Ammon's horn (tissue), 1 donor: ENCODE data around the gene IL9.
"Not testable (repeated sequence)": the region's sequence is repeated elsewhere in the genome, so short reads cannot be mapped to it uniquely, and the experiment has no call there.

Experiments
- DNase-seq: peaks from one replicate; pipeline ENCODE4 v3.0.0-alpha.2; 2016; ENCODE audit warnings: low spot score

IL9 gene

DNA sequence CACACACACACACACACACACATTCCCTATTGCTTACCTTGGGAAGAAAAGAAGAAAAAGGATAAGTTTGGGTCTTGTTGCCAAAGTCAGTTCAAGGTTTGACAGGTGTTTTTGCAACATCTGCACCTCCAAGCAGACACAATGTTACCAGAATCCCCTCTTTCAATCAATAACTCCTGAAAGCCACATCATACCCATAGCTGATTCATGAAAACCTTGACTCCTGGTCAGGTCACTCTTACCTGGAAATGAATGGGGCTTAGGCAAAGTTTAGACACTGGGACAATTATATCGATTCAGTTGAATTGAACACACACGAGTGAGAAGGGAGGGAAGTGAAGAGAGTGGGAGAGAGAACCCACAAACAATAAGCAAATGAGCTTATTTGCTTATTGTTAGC lies 27.0 kb downstream of the IL9 start:
- DNase-seq, result no peak

DNA sequence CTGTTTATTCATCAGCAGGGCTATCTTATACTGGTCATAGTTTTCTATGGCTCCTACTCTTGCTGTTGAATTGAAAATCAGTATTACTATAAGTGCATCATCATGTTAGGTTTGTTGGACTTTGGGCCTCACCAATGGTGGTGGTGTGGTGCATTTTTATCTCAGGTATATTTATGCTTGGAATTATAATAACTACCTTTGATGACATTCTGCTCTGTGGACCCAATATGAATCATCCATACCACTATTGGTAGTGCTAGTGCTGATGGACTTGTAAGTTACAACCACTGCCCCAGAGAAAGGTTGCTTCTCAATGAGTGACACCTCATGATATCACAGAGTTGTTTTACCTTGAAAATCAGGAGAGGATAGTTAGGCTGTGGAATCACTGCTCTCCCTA lies 28.0 kb downstream of the IL9 start:
- no peak for DNase-seq

DNA sequence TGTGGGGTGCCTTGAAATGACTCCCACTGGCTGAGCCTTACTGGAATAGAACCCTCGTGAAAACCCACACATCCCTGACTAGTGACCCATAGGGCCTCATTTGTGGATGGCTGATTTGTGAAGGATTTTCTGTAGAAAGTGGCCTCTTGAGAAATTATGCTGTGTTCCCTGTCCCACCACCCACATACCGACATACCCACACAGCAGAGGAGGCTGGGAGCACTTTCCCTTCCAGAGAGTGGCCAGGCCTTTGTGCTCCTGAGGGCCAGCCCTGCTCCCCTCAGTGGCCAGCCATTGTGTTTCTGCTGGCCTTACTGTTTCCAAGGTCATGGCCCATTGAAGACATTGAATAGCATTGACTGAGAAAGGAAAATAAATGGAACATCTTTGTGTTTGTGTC lies 29.6 kb downstream of the IL9 start:
- DNase-seq, result no peak

DNA sequence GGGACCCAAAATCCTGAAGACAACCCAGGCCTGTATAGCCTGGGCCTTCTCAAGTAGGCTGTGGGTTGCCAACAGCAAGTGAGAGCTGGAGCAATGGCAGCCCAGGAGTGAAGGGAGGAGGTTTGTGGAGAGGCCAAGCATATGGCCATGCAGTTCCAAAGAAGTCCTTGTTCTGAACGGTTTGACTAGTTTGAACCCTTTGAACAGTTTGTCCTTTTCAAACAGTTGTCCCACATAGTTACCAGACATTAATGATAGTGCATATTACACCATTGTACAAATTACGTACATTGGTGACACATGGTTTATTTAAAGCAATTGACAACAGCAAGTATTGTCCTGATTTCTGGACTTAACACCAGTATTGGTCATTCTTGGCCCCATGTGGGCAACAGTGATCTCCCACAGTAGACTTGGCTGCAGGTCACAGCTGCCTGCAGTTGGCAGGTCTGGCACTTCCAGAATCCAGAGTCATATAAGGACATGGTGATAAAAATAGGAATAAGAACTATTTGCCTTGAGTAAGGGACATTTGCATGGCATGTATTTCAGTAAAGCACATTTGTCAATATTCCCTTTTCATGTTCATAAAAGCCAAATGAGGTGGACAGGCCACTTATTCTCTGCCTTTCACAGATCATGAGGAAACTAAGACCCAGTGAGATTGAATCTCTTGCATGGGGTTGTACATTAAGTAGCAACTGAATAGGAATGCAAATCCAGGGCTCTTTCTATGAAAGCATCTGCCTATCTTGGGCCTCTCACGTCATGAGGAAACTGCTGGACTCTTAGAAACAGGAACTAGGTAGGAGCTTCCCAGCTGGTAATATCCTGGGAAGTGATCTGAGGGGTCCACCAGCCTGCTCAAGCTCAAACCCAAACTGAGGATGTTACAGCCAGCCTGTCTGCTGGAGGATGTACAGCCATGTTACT lies 30.9 kb downstream of the IL9 start:
- no peak for DNase-seq

DNA sequence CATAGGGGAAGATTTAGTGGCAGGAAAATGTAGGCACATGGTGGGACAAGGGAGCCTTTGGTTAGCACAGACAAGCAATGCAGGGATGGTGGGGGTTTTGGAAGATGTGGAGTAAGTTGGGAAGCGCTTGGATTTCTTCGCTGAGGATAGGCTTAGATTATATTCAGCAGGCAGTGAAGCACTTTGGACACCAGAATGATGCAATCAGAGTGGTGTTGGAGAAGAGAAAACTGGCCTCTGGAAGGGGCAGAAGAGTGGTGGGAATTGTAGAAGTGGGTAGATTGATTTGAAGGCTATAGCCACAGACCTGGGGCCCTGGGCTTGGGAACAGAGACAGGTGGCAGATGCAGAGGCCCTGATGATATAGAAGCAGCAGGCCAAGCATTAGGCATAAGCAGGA lies 32.9 kb downstream of the IL9 start:
- no peak for DNase-seq

DNA sequence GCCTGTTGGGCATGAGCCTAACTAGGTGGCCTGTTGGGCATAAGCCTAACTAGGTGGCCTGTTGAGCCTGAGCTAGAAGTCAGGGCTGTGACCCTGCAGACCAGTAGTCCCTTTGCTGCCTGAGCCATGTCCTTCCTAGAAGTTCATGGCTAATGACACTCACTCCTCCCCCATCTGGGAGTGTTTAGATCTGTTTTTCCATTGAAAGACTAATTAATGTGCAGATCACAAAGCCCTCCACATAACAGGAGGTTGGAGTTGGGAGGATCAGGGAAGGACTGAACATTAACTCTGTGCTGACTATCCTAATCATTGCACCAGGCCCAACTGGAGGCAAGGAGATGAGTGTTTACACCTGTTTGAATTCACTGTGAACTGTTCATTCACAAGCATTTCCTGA lies 33.6 kb downstream of the IL9 start:
- no peak for DNase-seq

DNA sequence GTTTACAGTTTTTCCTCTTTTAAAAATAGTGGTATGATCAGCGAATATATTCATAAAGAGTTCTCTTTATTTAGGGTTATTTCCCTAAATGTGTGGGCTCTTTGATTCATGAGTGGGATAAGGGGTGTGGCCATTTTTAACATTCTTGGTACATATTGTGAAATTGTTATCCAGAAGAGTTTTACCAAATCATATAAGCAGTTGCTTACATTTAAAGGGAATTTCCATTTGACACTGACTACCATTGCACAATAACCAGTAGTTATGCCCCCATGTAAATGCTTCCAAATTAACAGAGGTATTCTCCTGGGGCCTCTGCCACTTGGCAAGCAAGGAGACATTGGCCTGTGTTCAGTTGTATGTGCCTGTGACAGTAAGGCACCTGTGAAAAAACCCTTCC lies 34.0 kb downstream of the IL9 start:
- DNase-seq, result no peak

DNA sequence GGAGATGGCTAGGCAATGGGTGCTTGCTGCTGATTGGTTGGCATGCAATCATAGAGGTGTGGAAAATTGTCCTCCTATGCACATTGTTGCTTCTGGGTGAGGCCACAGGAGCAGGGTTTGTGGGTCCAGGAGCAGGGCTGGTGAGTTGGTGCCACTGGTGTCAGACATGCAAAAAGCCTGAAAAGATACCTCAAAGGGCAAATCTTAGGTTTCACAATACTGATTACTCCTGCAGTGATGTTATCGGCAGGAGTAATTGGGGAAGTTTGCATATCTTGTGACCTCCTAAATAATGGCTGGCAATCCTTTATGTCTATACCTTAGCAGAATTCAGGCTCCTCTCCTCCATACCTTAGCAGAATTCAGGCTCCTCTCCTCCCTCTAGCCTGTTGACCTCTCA lies 36.0 kb downstream of the IL9 start:
- no peak for DNase-seq

DNA sequence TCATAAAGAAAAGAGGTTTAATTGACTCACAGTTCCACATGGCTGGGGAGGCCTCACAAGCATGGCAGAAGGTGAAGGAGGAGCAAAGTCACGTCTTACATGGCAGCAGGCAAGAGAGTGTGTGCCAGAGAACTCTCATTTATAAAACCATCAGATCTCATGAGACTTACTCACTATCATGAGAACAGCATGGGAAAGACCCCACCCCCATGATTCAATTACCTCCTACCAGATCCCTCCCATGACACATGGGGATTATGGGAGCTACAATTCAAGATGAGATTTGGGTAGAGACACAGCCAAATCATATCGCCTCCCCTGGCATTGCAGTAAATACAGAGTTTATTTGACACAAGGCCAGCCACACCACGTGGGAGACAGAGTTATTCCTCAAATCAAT lies 36.5 kb downstream of the IL9 start:
- DNase-seq, result not testable (repeated sequence)

DNA sequence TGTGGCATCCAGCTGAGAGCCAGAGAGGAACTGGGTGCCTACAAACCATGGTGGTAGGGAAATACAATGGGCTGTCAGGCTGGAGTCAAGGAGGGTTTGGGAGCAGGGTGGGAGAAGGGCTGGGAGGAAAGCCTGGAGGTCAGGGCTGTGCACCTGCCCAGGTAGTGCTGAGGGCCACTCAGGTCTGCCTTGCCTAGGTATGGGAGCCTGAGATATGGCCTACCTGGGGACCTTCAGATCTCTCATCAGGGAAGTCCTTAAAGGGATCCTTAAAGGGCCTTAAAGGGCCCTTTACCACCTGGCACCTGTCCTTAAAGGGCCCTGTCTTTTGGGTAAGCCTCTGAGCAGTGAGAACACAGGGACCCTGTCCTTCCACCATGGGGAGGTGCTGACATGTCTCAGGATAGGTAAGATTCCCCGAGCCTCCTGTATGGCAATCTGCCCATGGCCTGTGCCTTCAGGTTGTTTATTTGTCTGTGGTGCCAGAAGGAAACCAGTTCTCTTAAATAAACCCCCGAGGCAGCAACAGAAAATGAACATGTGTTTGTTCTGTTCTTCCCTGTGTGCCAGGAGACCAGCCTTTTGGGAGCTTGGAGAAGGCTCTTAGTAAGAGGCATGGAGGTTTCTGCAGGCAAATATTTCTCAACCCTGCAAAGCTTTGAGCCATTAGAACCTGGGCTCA lies 37.9 kb downstream of the IL9 start:
- no peak for DNase-seq

DNA sequence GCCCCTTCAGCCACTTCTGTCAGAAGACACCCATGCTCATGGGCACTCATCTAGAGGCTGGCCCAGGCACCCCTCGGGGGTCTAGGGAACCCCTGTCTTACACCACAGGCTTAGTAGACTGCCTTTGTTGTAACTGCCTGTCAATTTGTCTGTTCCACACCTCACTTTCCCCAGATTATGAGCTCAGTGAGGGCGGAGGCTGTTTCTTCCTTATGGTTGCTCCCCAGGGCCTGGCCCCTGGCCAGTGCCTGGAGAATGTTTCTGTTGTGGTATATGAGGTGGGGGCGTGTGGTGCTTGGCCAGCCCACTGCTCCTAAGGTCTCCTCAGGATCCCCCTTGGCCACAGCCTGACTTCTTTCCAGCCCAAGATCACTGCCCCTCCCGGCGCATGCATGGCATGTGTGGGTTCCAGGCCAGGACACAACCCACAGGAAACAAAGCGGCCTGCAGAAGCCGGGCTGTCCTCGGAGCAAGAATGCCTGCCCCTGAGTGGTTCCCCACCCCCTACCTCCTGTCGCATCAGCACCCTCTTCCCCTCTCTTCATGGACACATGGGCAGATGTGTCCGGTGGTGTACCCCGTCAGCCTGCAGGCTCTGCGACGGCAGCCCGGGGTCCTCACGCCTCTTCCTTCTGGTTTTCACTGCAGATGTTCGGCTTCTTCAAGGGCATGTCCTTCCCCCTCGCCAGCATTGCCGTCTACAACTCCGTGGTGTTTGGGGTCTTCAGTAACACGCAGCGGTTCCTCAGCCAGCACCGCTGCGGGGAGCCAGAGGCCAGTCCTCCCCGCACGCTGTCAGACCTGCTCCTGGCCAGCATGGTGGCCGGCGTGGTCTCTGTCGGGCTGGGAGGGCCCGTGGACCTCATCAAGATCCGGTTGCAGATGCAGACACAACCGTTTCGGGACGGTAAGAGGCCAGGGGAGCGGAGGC lies 43.5 kb downstream of the IL9 start:
- no peak for DNase-seq

DNA sequence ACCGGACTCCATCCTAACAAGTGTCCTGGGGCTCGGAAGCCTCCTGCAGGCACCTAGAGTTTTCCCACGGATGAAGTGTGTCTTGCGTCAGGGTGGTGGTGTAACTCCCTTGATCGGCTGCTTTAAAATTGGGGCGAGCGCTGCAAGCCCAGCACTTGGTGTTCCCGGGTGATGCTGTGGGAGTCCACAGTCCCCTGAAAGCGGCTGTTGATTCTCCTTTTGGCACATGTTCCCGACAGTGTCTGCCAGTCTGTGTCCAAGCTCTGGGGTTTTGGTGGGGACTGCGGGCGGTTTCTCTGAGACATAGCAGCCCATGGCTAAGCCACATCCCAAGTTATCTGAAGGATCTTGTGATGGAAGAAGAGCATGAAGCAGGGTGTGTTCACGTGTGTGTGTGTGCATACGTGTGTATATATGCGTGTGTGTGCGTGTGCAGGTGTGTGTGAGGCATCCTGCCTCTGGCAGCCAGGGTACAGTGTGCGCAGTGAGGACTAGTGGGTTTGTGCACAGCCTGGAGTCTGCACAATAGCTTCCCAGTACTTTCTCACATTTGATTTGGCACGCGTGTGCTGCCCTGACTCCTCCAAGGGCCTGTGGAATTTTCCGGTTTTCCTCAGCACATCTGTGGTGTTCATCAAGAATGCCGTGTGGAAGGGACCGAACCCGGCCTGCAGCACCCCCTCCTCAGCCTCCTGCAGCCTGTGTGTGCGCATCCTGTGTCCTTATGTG lies 44.3 kb downstream of the IL9 start:
- DNase-seq, result peak; percentile 64

DNA sequence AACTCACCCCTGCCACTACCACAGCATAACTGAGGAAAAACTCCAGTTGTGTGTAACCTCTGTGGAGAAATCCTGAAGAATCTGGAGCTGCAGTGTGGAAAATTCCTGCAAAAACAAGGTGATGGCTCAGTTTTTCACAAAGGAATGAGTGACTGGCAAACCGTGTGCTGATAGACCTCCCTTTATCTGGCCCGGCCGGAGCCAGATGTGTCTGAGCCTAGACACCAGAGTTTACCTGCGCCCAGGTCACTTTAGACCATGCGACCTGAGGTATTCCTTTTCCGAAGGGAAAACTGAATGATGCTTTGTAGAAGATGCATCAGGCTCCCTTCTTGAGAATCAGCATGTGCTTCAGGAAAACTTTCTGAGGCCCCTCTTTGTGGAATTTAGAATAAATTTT lies 45.0 kb downstream of the IL9 start:
- DNase-seq, result no peak

DNA sequence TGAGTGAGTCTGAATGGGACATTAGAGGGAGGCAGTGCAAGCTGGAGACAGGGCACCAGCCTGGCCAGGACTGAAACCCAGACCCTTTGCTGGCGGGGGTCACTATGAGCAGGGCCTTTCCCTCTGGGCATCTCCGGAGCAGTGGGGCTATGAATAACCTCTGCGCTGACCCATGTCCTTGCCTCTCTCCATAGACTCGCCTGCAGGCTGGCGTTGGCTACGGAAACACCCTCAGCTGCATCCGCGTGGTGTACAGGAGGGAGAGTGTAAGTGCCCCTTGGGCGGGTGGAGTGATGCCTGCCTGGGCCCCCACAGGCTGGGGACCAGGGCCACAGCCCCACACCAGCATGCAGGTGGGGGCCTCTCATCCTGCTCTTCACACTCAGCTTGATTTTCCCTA lies 45.4 kb downstream of the IL9 start:
- DNase-seq, result no peak

DNA sequence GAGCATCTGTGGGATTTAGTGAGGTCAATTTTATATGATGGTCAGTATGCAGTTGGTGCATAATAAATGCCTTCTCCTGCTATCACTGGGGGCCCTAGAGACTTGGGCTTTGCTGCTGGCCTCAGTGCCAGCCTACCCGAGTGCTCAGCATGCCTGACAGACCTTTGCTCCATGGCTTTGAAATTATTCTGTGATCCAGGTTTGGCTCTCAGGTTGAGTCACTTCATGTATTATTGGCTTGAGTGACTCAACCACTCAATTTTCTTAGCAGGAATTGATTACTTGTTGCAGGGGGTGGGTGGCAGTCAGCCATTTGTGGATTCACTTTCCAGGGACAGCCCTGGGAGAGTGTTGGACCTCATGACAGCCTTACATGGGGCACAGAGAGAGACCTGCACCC lies 47.7 kb downstream of the IL9 start:
- DNase-seq, result no peak

DNA sequence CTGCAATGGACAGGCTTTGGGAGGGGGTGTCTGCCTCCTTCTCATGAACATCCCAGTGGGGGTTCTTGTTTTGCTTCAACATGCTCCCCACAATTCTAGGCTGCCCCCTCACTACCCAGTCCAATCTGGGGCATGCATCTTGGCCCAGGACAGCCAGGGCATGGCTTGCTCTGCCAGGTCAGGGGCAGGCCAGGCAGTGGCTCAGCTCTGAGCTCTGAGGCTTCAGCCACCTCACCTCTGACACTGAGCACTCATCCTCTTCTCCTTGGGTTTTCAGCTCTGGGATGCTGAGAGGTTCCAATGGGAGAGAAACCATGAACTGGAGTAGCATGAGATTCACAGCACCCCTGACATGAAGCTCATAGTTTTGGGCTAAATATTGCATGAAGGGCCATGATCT lies 49.3 kb downstream of the IL9 start:
- DNase-seq, result no peak

DNA sequence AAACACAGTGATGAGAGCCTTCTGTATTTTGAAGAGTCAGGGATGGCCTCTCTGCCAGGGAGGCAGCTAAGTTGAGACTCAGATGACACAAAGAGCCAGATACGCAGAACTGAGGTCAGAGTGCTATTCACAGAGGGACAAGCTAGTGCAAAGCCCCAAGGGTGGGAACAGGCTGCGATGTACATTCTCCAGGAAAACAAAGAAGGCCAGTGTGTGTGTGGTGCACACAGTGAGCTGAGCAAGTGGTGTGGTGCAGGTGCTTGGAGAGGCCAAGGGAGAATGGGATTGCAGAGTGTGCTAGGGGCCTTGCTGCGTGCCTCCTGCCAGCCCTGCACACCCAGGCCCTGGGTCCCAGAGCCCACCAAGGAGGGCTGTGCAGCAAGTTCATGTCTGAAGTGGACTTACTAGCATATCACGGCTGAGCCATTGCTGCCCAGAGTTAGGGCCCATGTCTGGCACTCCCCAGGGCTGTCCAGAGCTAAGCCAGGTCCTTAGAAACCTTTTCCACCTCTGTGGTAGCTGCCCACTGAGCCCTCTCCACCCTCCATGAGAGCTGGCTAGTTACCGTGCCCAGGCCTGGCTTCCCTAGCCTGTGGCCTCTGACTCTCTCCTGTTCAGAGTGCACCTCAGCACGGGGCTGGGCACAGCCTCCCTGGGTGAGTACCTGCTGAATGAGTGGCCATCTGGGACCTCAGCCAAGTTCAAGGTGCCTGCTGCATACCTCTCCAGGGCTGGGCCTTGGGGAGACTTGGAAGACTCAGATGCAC lies 51.9 kb downstream of the IL9 start:
- DNase-seq, result peak; percentile 82

DNA sequence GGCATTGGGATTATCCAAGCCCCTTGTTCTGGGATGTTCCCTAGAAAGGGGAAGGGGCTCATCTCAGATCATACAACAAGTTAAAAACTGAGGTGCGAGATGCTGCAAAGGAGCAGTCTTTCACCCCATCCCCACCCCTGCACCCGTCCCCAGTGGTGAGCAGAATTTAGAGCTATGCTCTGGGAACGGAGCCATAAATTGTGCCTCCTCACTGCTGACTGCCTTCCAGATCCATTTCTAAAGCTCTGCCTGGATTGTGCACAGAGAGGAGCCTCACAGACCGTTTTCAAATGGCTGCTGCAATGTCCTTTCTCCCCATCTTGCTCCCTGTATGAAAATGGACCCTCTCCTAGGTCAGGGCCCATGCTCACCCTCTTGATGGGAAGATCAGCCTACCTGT lies 52.9 kb downstream of the IL9 start:
- DNase-seq, result peak; percentile 87
